Activated T-cell treated with anti-CD3 and anti-CD28 coated beads, Interleukin-2, amount 50 U/mL, for 4 hours (primary cell): Measurements from ENCODE around the gene LNX1. TPM values are rescaled to one million over a fixed set of nuclear protein-coding genes. Genes with fewer than 3 reads are reported as not detected.
"Not testable (repeated sequence)": the region's sequence is repeated elsewhere in the genome, so short reads cannot be mapped to it uniquely, and the experiment has no call there.

ENCODE experiments used
- ATAC-seq, 2 donors: fragments of 200-7000 bp; cut with Tn5 transposase; one replicate each; pipeline ENCODE4 v1.10.0; 2021
- DNase-seq: peaks from one replicate; pipeline ENCODE4 v3.0.0-alpha.2; 2020
- H3K27me3 Mint-ChIP-seq: one replicate; pipeline ENCODE4 v1.8.0; 2021; ENCODE audit warnings: low read depth, mixed read lengths
- H3K36me3 Mint-ChIP-seq: one replicate; pipeline ENCODE4 v1.8.0; 2022; ENCODE audit warnings: mixed read lengths; ENCODE audit not compliant: insufficient read depth
- H3K4me1 Mint-ChIP-seq: one replicate; pipeline ENCODE4 v1.8.0; 2021; ENCODE audit warnings: low read depth, mixed read lengths
- H3K4me3 Mint-ChIP-seq: one replicate; pipeline ENCODE4 v1.8.0; 2021; ENCODE audit warnings: mild to moderate bottlenecking, moderate library complexity, mixed read lengths
- H3K9me3 Mint-ChIP-seq: one replicate; pipeline ENCODE4 v1.8.0; 2021; ENCODE audit warnings: mixed read lengths
- total RNA-seq, 3 donors: library from RNA; stranded (reverse); gene quantifications; one replicate each; pipeline ENCODE4 v1.2.1, GENCODE V29; 2021

The LNX1 gene
- total RNA-seq, 3 donors from 2014 or later: 0.05 TPM; not detected in 2

DNA sequence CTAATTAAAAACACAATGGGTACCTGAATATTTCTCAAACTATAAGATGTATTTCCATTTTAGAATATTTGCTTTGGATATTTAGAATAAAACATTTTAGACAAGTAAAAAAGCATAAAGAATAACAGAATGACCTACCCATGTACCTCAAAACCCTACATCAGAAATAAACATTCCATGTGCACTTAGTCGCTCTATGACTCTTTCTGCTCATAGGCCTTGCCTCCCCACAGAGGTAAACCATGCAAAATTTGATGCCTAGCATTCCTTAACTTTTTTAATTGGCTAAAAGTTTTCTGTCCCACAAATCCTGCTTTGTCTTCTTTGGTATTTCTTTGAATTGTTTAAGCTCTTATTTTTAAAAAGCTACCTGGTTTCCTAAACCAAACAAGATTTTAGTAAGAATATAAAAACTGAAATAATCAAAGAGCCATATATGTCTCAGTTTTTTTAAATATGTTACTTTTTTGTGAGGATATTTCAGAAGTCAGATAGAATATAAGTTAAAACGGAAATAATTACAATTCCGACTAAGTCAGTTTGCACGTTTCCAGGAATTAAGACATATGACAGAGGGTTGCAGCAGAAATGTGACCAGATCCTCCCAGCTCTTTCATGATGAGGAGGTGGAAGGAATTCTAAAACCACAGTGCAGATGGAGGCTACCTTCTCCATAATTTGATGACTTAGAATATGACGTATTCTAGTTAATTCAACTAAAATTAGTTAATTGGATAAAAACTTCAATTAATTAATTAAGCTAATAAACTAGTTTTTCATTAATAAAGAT, 111.4 kb downstream of the LNX1 start:
- no peak overlapping the region for H3K4me3 Mint-ChIP-seq
- H3K4me1 Mint-ChIP-seq: no peaks in the 10 kb centered on the region
- ATAC-seq: no peak
- peaks cover 12% of the 10 kb centered on the region for H3K27me3 Mint-ChIP-seq
- no peaks in the 10 kb centered on the region for H3K9me3 Mint-ChIP-seq
- DNase-seq: no peak
- no peaks in the 10 kb centered on the region for H3K36me3 Mint-ChIP-seq

DNA sequence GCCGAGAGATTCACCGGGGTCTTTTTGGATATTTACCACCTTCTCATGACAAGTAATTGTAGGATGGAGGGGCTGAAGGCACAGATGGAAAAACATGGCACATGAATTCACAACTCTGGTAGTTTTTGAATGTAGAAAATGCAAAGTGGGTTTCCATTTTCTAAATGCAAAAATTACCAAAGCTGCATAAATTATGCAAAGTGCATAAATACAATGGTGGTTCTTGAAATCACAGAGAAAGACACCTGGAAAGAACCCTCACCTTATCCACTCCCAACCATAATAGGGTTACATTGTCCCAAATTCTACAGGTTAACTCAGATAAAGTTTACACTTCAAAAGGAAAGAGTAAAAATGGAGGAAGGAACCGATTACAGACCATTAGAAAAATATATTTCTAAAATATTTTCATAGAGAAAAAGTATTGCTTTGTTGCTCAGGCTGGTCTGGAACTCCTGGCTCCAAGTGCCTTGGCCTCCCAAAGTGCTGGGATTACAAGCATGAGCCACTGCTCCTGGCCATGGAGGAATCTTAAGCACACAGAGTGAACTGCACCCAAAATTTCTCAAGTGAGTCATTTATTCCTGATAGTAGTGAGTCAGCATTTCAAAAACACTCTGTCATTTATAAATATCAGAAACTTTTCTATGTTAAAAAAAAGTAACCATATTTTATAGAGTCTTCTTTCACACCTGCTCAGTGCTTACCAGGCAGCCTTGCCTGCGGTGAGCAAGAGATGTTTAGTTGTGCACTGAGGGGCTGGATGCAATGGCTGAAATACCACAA, 112.4 kb downstream of the LNX1 start:
- no peaks in the 10 kb centered on the region for H3K9me3 Mint-ChIP-seq
- H3K4me1 Mint-ChIP-seq: no peaks in the 10 kb centered on the region
- ATAC-seq (no peak), DNase-seq (no peak)
- H3K36me3 Mint-ChIP-seq: no peaks in the 10 kb centered on the region
- H3K27me3 Mint-ChIP-seq: peaks cover 12% of the 10 kb centered on the region
- no peak overlapping the region for H3K4me3 Mint-ChIP-seq

DNA sequence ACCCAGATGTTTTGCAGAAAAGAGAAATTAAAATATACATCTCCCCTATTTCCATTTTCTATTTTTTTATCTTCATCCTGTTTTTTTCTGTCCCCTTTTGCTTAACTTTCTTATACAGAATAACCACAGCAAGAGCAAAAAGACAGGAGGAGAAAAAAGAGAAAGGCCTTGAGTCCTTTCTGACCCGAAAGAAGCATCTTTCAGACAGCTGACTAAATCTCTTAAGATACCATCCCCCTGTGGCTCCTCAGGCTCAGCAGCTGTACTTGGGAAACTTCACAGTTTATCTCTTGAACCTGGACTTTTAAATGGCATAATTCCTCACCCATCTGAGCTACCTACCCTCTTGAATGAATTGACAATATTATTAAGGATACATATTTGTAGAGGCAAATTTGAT, 113.7 kb downstream of the LNX1 start:
- ATAC-seq: no peak
- Mint-ChIP-seq H3K9me3 (peaks cover 10% of the 10 kb centered on the region), H3K27me3 (peaks cover 8% of the 10 kb centered on the region), H3K36me3 (no peaks in the 10 kb centered on the region), H3K4me1 (no peaks in the 10 kb centered on the region), H3K4me3 (no peak overlapping the region)
- DNase-seq: no peak

DNA sequence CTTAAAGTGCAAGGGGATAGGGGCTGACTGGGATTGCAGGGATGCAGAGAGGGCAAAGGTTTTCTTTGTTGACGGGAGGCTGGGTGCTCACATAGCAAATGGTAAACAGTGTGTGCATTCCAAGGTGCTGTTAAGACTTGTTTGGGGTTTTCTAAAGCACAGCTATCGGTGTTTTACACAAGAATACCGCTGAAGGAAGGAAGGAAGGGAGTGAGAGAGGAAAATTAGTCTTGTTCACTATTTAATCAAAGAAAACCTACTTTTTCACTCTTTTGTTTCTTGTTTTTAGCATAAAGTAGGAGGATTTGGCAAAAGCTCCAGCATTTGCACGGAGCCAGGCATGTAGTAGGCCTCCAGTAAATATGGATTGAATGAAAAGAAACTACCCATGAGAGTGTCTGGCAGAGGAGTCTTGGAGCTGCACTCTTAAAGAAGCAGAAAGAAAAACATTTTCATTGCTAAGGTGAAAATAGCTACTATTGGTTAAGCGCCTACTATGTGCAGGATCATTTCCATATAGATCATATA, 114.2 kb downstream of the LNX1 start:
- DNase-seq: no peak
- H3K4me3 Mint-ChIP-seq: no peak overlapping the region
- no peaks in the 10 kb centered on the region for H3K36me3 Mint-ChIP-seq
- ATAC-seq: no peak
- peaks cover 12% of the 10 kb centered on the region for H3K9me3 Mint-ChIP-seq
- no peaks in the 10 kb centered on the region for H3K4me1 Mint-ChIP-seq
- peaks cover 4% of the 10 kb centered on the region for H3K27me3 Mint-ChIP-seq

DNA sequence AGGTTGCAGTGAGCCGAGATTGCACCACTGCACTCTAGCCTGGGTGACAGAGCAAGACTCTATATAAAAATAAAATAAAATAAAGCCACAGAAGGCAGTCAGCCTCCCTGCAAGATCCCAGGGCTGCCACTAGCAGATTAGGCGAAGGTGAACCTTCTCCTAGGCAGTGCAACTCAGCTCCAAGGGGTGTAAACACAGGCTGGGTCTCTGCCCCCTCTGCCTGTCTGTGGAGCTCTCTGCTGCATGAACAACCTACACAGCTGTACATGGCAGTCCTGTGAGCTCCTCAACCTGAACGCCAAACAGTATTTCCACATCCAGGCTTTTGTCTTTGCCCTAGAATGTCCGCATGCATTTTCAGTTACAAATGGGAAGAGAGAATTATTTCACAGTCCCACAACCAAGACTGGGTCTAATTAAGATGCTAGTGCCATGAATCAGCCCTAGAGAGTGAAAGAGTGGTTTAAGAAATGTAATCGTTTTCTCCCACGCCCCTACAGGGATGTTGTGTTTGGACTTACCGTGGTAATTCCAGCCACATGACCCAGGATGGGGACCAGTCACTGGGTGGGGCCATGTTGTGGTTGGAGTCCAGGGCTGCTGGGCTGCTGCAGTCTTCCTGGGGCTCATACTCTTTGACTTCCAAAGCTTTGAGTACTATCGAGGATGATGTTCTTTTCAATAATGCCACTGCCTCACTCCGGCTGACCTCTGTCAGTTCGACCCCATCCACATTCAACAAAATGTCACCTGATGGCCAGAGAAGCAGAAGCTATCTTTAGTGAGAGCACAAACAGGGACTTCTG, 114.9 kb downstream of the LNX1 start:
- H3K4me1 Mint-ChIP-seq: no peaks in the 10 kb centered on the region
- H3K27me3 Mint-ChIP-seq: no peaks in the 10 kb centered on the region
- peaks cover 12% of the 10 kb centered on the region for H3K9me3 Mint-ChIP-seq
- DNase-seq (no peak), ATAC-seq (no peak)
- no peak overlapping the region for H3K4me3 Mint-ChIP-seq
- H3K36me3 Mint-ChIP-seq: no peaks in the 10 kb centered on the region

DNA sequence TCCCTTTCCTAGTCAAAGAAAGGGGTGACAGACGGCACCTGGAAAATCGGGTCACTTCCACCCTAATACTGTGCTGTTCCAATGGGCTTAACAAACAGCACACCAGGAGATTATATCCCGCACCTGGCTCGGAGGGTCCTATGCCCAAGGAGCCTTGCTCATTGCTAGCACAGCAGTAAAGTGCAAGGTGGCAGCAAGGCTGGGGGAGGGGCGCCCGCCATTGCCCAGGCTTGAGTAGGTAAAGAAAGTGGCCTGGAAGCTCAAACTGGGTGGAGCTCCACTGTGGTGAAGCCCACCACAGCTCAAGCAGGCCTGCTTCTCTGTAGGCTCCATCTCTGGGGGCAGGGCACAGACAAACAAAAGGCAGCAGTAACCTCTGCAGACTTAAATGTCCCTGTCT, 124.7 kb downstream of the LNX1 start:
- Mint-ChIP-seq H3K9me3 (peaks cover 13% of the 10 kb centered on the region), H3K36me3 (peaks cover 16% of the 10 kb centered on the region)
- H3K27me3 Mint-ChIP-seq, H3K4me1 Mint-ChIP-seq, ATAC-seq, H3K4me3 Mint-ChIP-seq, DNase-seq: not testable (repeated sequence)

DNA sequence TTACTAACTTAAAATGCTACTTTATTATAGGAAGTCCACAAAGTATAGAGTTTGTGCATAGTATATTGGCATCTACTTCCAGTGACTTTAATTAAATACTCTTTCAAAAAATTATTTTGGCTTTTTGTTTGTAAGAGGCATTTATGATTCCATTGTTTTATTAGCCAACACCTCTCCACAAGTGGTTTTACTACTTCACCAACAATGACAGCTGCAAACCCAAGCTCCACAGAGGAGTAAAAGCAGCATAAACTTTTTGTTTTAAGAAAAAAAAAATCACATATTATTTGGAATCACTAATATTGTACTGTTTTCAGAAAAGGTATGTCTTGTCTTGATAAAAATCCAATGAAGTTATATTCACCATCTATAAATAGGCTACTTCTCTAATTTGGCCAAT, 125.4 kb downstream of the LNX1 start:
- Mint-ChIP-seq H3K27me3 (no peaks in the 10 kb centered on the region), H3K4me1 (no peaks in the 10 kb centered on the region), H3K9me3 (peaks cover 13% of the 10 kb centered on the region), H3K36me3 (peaks cover 22% of the 10 kb centered on the region), H3K4me3 (no peak overlapping the region)
- DNase-seq: no peak
- no peak for ATAC-seq

DNA sequence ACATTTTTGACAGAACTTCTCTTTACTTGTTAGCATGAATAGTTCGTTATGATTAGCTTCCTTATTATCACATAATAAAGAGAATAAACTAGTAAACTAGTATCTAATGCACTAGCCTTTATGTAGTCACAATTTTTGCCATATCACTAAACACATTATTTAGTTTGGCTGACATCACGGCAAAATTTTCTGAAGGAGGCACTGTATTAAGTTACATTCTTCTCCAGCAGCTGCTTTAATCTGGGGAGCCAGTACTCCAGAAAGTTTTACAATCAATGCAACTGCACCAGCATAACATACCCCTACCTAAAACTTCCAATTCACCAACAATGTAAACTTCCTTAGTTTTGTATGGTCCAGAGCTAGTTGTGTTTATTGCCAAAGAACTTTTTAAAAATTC, 126.0 kb downstream of the LNX1 start:
- Mint-ChIP-seq H3K4me3 (no peak overlapping the region), H3K36me3 (peaks cover 26% of the 10 kb centered on the region), H3K4me1 (no peaks in the 10 kb centered on the region), H3K27me3 (no peaks in the 10 kb centered on the region), H3K9me3 (peaks cover 13% of the 10 kb centered on the region)
- DNase-seq: no peak
- ATAC-seq: no peak

DNA sequence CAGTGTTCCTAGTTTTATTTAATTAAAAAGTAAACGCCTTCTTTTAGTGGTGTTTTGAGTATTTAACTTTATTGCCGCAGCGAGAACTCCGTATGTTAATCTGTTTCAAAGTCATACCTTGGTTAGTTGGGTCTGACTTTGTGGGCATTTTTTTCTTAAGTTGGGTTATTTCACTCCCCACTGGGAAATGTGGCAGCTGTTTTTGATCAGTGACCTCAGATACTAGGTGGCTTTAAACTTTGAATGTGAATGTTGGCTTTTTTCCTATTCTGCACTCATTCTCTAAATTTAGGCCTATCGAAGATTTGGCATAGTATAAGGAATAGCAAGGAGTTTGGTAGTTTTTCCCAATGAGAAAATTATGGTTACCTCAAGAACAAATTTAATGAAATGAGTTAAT, 127.9 kb downstream of the LNX1 start:
- peaks cover 9% of the 10 kb centered on the region for H3K9me3 Mint-ChIP-seq
- H3K4me1 Mint-ChIP-seq: no peaks in the 10 kb centered on the region
- no peak for ATAC-seq
- H3K36me3 Mint-ChIP-seq: peaks cover 35% of the 10 kb centered on the region
- no peak overlapping the region for H3K4me3 Mint-ChIP-seq
- no peaks in the 10 kb centered on the region for H3K27me3 Mint-ChIP-seq
- no peak for DNase-seq

DNA sequence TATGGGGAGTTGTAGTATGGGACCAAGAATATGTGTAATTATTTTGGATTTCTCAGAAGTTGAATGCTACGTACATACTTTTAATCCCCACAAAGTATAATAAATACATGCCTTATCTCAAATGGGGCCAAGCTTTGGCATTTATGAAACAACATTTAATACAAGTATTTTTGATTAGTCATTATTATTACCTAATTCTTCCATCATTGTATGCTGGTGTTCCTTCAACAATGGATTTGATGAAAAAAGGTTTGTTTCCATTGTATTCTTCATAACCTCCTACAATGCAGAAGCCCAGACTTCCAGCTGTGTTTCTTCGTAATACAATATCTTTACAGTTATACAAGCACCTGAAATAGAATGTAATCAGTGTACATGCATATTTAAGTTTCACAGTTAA, 130.0 kb downstream of the LNX1 start:
- Mint-ChIP-seq H3K4me1 (no peaks in the 10 kb centered on the region), H3K36me3 (peaks cover 35% of the 10 kb centered on the region), H3K9me3 (no peaks in the 10 kb centered on the region), H3K27me3 (no peaks in the 10 kb centered on the region), H3K4me3 (no peak overlapping the region)
- ATAC-seq: no peak
- no peak for DNase-seq

DNA sequence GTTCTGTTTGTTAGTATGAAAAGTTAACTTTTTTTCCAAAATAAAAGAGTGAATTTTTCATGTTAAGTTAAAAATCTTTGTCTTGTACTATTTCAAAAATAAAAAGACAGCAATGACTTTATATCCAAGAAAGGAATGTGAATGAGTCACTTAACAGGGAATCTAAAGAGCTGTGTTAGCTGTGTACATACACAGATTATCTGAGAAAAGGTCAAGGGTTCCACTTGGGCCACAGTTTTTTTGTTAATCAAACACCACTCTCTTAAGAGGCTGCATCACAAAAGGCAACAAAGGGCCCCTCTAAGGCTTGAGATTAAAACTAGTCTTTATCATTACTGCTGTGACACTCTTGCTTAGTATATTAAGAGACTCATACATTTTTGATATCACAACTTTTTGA, 131.7 kb downstream of the LNX1 start:
- ATAC-seq: no peak
- Mint-ChIP-seq H3K4me1 (no peaks in the 10 kb centered on the region), H3K36me3 (peaks cover 48% of the 10 kb centered on the region), H3K4me3 (no peak overlapping the region), H3K27me3 (no peaks in the 10 kb centered on the region), H3K9me3 (no peaks in the 10 kb centered on the region)
- no peak for DNase-seq

DNA sequence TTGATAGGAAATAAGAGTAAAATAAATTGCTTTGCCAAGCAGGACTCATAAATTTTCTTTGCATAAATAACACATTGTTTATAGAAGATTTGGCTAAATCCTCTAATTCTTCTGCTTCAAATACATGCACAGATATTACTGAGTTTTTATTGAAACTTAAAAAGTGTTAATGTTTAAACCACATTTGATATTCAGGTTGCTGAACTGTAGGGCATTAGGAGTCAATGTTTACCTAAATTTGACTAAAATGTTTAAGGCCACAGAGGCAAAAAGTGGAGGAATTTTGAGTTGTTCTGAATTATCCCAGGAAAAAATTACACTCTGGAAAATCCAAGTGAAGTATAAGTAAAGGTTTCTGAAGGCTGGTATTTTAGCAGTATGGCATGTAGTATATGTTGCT, 135.1 kb downstream of the LNX1 start:
- no peak overlapping the region for H3K4me3 Mint-ChIP-seq
- DNase-seq (no peak), ATAC-seq (no peak)
- H3K27me3 Mint-ChIP-seq: no peaks in the 10 kb centered on the region
- no peaks in the 10 kb centered on the region for H3K9me3 Mint-ChIP-seq
- H3K4me1 Mint-ChIP-seq: no peaks in the 10 kb centered on the region
- peaks cover 40% of the 10 kb centered on the region for H3K36me3 Mint-ChIP-seq

DNA sequence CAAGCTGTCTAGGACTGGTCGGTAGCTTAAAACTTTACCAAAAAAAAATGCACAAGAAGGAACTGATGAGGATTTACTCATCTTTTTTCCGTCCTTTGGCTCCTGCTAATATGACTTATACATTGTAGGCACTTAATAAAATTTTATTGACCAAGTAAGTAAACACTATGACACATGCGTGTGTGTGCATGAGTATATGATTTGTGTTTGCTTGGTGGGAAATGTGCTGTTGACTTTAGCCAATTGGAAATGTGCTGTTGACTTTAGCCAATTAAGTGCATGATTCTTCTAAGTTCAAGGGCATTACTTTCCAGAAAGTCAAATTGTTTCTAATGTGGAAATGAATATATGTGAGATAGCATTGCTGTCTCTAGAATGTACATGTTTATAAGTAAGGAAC, 135.5 kb downstream of the LNX1 start:
- peaks cover under 1% of the 10 kb centered on the region for H3K4me1 Mint-ChIP-seq
- H3K4me3 Mint-ChIP-seq: no peak overlapping the region
- DNase-seq (no peak), ATAC-seq (no peak)
- H3K9me3 Mint-ChIP-seq: no peaks in the 10 kb centered on the region
- H3K36me3 Mint-ChIP-seq: peaks cover 37% of the 10 kb centered on the region
- H3K27me3 Mint-ChIP-seq: no peaks in the 10 kb centered on the region

DNA sequence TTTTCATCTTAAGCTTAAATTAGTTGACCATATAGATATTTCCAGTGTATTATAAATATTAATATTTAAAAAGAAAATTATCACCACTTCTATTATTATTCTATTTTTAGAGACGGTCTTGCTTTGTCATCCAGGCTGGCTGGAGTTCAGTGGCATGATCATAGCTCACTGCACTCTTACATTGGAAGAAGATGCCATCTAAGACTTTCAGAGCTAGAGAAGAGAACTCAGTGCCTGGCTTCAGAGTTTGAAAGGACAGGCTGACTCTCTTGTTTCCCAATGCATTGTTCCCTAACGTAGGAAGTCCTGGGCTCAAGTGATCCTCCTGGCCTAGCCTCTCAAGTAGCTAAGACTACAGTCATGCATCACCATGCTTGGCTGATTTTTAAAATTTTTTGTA, 137.9 kb downstream of the LNX1 start:
- H3K9me3 Mint-ChIP-seq: no peaks in the 10 kb centered on the region
- H3K36me3 Mint-ChIP-seq: peaks cover 26% of the 10 kb centered on the region
- ATAC-seq: no peak
- H3K4me3 Mint-ChIP-seq: no peak overlapping the region
- H3K27me3 Mint-ChIP-seq: no peaks in the 10 kb centered on the region
- DNase-seq: no peak
- H3K4me1 Mint-ChIP-seq: peaks cover 2% of the 10 kb centered on the region
